HL-60/S4 (cell line): ENCODE data around the gene AKT3.

Experiments used
- in situ Hi-C: fragments of 300-500 bp; cut with MboI; formaldehyde crosslinking; loops from 2 replicates; pipeline ENCODE4 v1.14.3; 2022; ENCODE audit warnings: low sequenced_read_pairs

Gene AKT3

DNA sequence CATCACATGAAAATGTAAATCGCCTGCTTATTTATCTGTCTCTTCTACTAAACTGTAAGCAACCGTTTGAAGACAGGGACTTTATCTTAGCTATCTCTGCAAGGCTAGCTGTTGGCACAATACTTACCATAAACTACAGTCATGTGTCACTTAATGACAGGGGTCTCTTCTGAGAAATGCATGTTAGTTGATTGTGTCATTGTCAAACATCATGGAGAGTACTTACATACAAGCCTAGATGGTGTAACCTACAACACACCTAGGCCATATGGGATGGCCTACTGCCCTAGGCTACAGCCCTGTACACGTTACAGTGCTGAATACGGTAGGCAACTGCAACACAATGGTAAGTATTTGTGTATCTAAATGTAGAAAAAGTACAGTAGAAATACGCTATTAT, 326.3 kb downstream of the AKT3 start:
- in situ Hi-C loops = no loop called here

GRCh38 chr1:243520831-243521230, 329.2 kb downstream of the AKT3 start:
- in situ Hi-C loops = no loop called here

DNA sequence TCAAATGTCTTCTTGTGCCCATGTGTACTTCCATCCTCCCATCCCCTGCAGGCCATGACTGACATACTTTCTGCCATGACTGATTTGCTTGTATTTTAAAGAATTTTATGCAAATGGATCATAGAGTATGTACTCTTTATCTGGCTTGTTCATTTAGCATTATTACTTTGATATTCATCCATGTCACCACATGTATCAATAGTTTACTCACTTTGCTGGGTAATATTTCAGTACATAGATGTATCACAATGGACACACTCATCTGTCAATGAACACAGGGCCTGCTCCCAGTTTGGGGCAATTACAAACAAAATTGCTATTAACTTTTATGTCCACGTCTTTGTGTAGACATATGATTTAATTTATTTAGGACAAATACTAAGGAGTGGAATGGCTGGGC, 335.1 kb downstream of the AKT3 start:
- in situ Hi-C loops = no loop called here

DNA sequence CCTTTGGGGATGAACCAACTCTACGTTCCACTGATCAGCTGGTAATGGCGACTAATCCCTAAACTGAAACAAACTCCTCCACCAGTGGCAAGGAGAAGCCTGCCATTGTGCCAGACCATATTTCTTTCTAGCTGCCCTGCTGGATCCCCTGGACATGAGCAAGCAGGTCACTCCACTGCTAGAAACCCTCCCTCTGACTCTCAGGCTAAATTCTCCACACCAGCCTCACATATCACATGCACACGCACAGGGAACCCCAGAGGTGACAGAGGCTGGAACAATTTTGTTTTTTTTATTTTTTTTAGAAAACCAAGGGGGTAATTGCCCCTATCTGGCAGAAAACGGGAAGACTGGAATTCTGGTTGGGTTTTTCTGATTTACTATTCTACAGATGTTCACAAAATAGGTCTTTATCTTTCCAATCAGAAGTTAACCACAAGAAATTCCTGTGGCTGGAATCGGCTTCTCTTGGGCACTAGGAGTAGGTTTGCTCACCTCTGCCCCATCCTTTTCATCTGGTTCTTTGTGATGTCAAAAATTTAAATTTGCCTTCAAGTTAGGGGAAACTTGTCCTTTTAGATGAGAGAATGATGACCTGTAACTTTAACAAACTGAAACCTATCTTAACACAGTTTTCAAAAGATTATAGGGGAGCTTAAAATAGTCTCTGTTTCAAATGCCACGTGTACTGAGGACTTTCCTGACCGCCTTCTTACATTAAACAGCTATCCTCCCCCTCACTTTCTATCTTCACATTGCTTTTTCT, 336.1 kb downstream of the AKT3 start:
- in situ Hi-C loops = no loop called here

- in situ Hi-C loops = no loop called here
These were observed 339.1 kb downstream of the AKT3 start for GRCh38 chr1:243510928-243511327.

GRCh38 chr1:243508943-243509342, 341.1 kb downstream of the AKT3 start:
- in situ Hi-C loops = no loop called here

DNA sequence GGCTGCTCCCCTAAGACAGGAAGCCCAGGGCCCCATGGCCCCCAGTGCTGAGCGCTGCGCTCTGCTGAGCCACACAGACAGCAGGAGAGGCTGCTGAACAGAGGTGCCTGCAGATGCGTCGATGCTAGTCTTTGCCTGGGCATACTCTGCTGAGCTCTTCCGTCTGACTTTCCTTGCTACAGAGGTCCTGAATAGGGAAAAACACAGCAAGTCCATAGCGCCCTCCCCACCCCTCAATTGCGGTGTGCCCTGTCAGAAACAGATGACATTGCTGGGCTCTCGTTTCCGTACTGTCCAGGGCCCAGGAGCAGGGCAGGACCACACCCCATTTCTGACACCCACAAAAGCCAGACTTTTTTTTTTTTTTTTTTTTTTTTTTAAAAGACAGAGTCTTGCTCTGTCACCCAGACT, 341.7 kb downstream of the AKT3 start:
- in situ Hi-C loops = no loop called here

- in situ Hi-C loops = no loop called here
These were observed 342.3 kb downstream of the AKT3 start for GRCh38 chr1:243507672-243508302.

DNA sequence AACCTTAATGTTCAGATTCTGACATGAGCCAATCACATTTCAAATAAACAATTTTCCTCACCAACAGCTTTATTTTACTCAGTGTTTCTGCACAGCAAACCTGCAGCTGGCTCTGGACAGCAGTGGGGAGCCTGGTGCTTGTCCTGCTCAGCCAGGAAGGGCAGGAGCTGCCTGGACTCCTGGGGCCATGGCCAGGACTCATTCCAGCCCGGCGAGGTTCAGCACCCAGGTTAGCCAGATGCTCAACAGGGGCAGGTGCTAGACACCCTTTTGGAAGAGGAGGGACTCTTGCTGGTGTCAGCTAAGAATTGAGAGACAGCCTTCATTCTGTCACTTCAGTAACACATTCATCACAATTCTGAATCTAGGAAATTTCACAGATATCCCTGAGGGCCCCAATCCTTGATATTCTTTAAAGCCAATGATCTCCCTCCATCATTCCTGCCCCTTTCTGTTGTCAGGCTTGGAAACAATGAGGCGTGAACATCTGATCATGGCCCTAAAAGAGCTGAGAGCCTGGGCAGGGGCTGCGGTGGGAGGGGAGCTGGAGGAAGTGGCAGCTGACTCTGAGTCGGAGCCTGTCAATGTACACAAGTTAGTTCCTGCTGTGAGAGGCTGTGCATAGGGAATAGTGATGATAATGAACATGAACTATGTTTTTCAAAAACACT, 342.9 kb downstream of the AKT3 start:
- in situ Hi-C loops = no loop called here

- in situ Hi-C loops = no loop called here
These were observed 343.9 kb downstream of the AKT3 start for GRCh38 chr1:243505986-243506689.

DNA sequence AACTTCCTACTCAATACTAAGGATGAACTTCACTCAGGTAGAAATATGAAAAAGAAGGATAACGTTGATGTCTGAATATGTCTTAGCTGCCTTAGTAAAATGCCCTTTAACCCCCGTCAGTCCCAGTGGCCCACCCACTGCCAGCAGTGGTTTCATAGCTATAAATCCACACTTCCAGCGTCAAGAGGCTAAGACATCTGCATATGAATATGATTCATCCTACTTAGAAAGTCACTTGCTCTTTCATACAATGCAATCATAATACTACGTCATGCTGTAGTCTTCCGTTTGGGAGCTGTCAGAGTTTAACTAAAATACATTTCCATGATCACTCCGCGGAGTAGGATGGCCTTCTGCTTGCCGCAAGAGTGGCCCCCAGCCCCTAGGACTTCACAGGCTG, 346.9 kb downstream of the AKT3 start:
- in situ Hi-C loops = no loop called here

DNA sequence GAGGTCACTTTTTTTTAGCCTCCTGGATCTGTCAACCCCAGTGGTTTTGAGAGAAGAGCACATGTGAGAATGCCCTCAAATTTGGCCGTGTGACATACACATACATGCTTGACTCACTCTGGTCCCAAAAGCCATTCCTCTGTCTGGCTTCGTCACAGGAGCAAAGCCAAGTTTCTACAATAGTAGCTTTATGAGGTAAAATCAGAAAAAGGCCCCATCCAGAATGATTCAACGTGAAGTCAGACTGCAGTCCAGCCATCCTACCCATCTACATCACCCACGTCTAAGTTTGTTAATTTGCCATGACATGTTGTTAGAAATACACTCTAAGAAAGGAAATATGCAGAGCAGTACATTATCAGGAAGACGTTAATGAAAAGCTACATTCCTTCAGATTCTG, 349.0 kb downstream of the AKT3 start:
- in situ Hi-C loops = no loop called here

DNA sequence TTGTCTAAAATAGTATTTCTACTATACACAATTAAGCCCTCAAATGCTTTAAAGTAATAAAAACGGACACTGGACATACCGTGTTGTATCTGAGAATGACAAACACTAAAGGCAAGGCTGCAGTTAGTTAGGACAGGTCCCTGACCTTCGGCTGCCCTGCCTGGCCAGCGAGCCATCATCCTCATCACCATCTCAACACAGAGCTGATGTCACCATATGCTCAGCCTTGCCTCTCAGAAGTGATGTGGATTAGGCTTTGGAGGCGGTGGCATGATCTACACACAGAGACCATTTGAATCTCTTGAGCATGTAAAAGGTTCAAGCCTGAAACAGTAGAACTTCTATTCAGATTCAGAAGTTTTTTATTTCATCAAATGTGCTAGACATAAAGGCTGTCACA, 349.5 kb downstream of the AKT3 start:
- in situ Hi-C loops = no loop called here

DNA sequence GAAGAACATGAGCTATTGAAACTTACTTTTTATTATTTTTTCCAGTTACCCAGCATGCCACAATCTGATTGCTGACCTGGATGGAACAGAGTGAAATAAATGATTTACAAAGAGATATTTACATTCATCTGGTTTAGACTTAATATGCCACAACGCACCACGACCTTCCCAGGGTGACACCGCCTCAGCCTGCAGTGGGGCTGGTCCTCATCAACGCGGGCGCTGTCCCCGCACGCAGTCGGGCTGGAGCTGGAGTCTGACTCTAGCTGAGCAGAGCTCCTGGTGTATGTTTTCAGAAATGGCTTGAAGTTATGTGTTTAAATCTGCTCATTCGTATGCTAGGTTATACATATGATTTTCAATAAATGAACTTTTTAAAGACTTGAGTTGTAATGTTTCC, 350.3 kb downstream of the AKT3 start:
- in situ Hi-C loops = no loop called here

DNA sequence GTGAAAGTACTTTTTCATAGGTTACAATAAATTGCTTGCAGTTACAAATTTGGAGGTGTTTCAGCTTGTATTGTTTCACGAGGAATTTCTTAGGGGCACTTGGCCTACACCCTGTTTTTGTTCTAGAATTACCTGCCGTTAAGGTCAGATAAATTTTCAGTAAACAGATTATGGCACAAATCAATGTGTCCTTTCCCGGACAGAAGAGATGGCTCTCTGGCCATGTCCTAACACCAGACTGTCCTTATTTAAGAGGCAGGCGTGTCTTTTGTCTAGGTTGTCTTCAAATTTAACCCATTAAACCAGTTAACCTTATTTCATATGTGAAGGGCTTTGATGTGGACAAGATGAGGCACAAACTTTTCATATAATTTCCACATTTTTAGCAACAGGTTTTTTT, 350.8 kb downstream of the AKT3 start:
- in situ Hi-C loops = no loop called here

- in situ Hi-C loops = no loop called here
These were observed 351.9 kb downstream of the AKT3 start for GRCh38 chr1:243497939-243498681.

GRCh38 chr1:243496806-243497205, 353.2 kb downstream of the AKT3 start:
- in situ Hi-C loops = no loop called here

GRCh38 chr1:243496187-243496646, 353.8 kb downstream of the AKT3 start:
- in situ Hi-C loops = no loop called here

GRCh38 chr1:243495442-243496186, 354.4 kb downstream of the AKT3 start:
- in situ Hi-C loops = no loop called here
